ENCODE results near the gene SLC13A3. TPM values are rescaled to one million over a fixed set of nuclear protein-coding genes. Genes with fewer than 3 reads are reported as not detected.

The SLC13A3 gene
- total RNA-seq, 4 donors from 2014 or later, result 0.20 to 2.8 (median 1.1) TPM

DNA sequence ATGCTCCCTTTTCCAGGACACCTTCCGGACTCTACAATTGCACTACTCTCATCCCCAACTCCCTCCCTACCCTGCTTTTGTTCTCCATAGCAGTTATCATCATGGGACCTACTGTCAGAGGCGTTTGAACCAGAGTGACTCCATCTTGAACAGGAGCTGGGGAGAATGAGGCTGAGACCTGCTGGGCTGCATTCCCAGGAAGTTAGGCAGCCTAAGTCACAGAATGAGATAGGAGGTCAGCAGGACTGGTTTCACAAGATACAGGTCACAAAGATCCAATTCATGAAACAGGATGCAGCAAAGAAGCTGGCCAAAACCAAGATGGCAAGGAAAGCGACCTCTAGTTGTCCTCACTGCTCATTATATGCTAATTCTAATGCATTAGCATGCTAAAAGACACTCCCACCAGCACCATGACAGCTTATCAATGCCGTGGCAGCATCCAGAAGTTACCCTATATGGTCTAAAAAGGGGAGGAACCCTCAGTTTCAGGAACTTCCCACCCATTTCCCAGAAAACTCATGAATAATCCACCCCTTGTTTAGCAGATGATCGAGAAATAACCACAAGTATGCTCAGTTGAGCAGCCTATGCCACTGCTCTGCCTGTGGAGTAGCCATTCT is 15.6 kb downstream of the SLC13A3 start:
- ATAC-seq (no peak), DNase-seq (no peak)
- in situ Hi-C loops (cut with MboI; ENCODE audit: low sequenced_read_pairs in 4 of 4) (no loop called here), intact Hi-C loops (cut with DNase I; ENCODE audit: low total_unique reads) (no loop called here)
- Histone ChIP-seq H3K27me3 (no peaks in the 10 kb centered on the region), H3K36me3 (no peaks in the 10 kb centered on the region), H3K9me3 (no peaks in the 10 kb centered on the region), H3K27ac (no peak overlapping the region), H3K4me3 (no peak overlapping the region), H3K4me1 (no peaks in the 10 kb centered on the region)
- TF ChIP-seq, protein P1, sequence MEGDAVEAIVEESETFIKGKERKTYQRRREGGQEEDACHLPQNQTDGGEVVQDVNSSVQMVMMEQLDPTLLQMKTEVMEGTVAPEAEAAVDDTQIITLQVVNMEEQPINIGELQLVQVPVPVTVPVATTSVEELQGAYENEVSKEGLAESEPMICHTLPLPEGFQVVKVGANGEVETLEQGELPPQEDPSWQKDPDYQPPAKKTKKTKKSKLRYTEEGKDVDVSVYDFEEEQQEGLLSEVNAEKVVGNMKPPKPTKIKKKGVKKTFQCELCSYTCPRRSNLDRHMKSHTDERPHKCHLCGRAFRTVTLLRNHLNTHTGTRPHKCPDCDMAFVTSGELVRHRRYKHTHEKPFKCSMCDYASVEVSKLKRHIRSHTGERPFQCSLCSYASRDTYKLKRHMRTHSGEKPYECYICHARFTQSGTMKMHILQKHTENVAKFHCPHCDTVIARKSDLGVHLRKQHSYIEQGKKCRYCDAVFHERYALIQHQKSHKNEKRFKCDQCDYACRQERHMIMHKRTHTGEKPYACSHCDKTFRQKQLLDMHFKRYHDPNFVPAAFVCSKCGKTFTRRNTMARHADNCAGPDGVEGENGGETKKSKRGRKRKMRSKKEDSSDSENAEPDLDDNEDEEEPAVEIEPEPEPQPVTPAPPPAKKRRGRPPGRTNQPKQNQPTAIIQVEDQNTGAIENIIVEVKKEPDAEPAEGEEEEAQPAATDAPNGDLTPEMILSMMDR (IDR thresholded peaks at IDR 0.05 in 4 of 5, conservative IDR thresholded peaks at IDR 0.05 in 1 of 5), result no peak
- TF ChIP-seq POLR2A (IDR thresholded peaks at IDR 0.05), result no peak

DNA sequence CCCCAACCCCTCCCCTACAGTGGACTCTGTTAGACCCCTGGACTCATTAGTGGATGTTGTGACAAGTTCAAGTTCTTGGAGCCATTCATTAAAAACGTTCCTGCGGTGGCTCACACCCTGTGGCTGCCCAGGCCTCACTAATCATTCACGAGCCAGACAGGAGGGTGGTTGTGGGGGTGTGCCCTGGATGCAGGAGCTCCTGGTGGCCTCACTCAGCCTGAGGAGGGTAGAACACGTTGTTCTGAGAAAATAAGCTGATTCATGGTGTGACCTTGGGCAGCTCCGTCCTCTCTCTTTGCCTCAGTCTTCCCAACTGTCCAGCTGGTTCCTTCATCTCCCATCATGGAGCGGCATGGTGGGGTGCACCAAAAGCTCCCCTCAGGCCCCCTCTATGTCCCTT is 16.7 kb downstream of the SLC13A3 start:
- Histone ChIP-seq H3K9me3 (no peaks in the 10 kb centered on the region), H3K36me3 (no peaks in the 10 kb centered on the region), H3K27me3 (no peaks in the 10 kb centered on the region), H3K4me3 (no peak overlapping the region), H3K27ac (no peak overlapping the region), H3K4me1 (no peaks in the 10 kb centered on the region)
- DNase-seq (no peak), ATAC-seq (no peak)
- intact Hi-C loops (cut with DNase I; ENCODE audit: low total_unique reads) (no loop called here), in situ Hi-C loops (cut with MboI; ENCODE audit: low sequenced_read_pairs in 4 of 4) (no loop called here)
- TF ChIP-seq, protein P1 (IDR thresholded peaks at IDR 0.05 in 4 of 5, conservative IDR thresholded peaks at IDR 0.05 in 1 of 5), result no peak
- TF ChIP-seq POLR2A (IDR thresholded peaks at IDR 0.05), result no peak

DNA sequence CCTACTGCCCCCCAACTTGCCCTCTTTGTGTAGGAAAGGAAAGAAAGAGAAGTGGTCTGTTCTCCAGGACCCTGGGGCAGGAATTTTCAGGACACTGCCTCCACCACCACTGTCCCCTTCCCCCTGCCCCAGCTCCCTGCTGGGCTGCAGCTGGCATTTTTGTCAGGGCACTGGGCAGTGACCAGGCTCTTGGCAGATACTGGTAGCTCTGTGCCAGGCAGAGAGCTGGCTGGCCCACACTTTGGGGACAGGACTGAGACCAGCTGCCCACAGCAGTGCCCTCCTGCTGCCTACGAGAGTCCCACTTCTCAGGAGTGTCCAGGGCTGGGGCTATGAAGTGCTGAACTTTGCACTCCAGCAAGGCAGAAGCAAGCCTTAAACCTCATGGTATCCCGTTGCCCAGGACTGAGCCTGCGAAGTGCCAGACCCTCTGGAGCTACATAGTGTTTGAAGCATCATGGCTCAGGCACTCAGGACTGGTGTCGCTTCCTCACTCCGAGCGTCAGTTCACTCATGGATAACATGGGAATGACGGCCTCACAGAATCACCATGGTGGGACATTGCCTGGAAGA is 19.3 kb downstream of the SLC13A3 start:
- no peak overlapping the region for H3K27ac ChIP-seq
- no peaks in the 10 kb centered on the region for H3K9me3 ChIP-seq
- no peaks in the 10 kb centered on the region for H3K4me1 ChIP-seq
- intact Hi-C loops (cut with DNase I; ENCODE audit: low total_unique reads), result no loop called here
- TF ChIP-seq POLR2A (IDR thresholded peaks at IDR 0.05), result no peak
- TF ChIP-seq, protein P1 (IDR thresholded peaks at IDR 0.05 in 4 of 5, conservative IDR thresholded peaks at IDR 0.05 in 1 of 5), result no peak
- ATAC-seq (no peak), DNase-seq (no peak)
- H3K4me3 ChIP-seq, result no peak overlapping the region
- H3K36me3 ChIP-seq, result no peaks in the 10 kb centered on the region
- in situ Hi-C loops (cut with MboI; ENCODE audit: low sequenced_read_pairs in 4 of 4), result no loop called here
- H3K27me3 ChIP-seq, result no peaks in the 10 kb centered on the region

DNA sequence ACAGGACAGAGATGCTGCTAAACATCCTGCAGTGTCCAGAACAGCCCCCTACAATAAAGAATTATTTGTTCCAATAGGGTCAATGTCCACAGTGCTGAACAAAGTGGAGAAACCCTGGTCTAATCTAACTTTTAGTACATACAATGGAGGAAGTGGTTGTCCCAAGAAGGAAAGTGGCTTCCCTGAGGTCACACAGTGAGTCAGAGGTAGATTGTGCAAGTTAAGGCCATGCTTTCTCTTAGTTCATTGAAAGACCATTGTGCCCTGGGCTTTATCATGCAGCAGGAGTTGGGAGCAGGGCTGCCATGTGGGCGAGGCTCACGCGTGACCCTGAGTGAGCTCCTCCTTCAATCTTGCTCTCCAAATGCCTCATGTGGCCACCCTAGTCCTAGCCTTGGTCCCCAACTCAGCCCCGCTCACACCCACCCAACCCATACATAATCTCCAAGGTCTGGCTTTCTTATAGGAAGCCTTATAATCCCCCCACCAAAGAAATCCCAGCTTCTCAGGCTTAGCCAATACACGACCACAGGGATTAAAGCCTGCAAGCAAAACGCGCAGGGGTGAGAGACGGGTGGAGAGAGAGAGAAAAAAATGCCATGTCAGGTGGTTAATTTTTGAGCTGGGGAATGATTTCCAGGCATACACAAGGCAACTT is 19.9 kb downstream of the SLC13A3 start:
- no peak overlapping the region for H3K4me3 ChIP-seq
- no peak for ATAC-seq
- no peak for DNase-seq
- in situ Hi-C loops (cut with MboI; ENCODE audit: low sequenced_read_pairs in 4 of 4), result no loop called here
- no peaks in the 10 kb centered on the region for H3K27me3 ChIP-seq
- no peak overlapping the region for H3K27ac ChIP-seq
- no peaks in the 10 kb centered on the region for H3K9me3 ChIP-seq
- no peaks in the 10 kb centered on the region for H3K4me1 ChIP-seq
- intact Hi-C loops (cut with DNase I; ENCODE audit: low total_unique reads), result no loop called here
- TF ChIP-seq, protein P1 (IDR thresholded peaks at IDR 0.05 in 4 of 5, conservative IDR thresholded peaks at IDR 0.05 in 1 of 5), result no peak
- no peak for TF ChIP-seq POLR2A (IDR thresholded peaks at IDR 0.05)
- no peaks in the 10 kb centered on the region for H3K36me3 ChIP-seq

Measured in gastrocnemius medialis (tissue), 4 donors.